HEK293 (cell line): ENCODE measurements around the gene DSCAM.

ENCODE experiments used
- ATF2 ChIP-seq: fragments of 450-650 bp; formaldehyde crosslinking; IDR thresholded peaks from 2 replicates; pipeline ENCODE4 v1.5.1; 2016; ENCODE audit warnings: missing biosample characterization, missing genetic modification characterization, low read depth
- CTCF ChIP-seq: fragments of 450-650 bp; formaldehyde crosslinking; IDR thresholded peaks from 2 replicates; pipeline ENCODE4 v1.5.1; 2016; ENCODE audit warnings: missing biosample characterization, missing genetic modification characterization
- REST ChIP-seq: fragments of 450-650 bp; formaldehyde crosslinking; IDR thresholded peaks from 2 replicates; pipeline ENCODE4 v1.5.1; 2016; ENCODE audit warnings: missing biosample characterization, missing genetic modification characterization
- ZNF16 ChIP-seq: fragments of 450-650 bp; formaldehyde crosslinking; IDR thresholded peaks from 2 replicates; pipeline ENCODE4 v1.5.1; 2016; ENCODE audit warnings: low read depth, missing biosample characterization, missing genetic modification characterization
- ZNF18 ChIP-seq: fragments of 450-650 bp; formaldehyde crosslinking; IDR thresholded peaks from 2 replicates; pipeline ENCODE4 v1.5.1; 2016; ENCODE audit warnings: missing biosample characterization, missing genetic modification characterization
- ZNF350 ChIP-seq: fragments of 450-650 bp; formaldehyde crosslinking; IDR thresholded peaks from 2 replicates; pipeline ENCODE4 v1.5.0; 2017; ENCODE audit warnings: missing biosample characterization, mild to moderate bottlenecking, missing genetic modification characterization
- ZNF398 ChIP-seq: fragments of 450-650 bp; formaldehyde crosslinking; IDR thresholded peaks from 2 replicates; pipeline ENCODE4 v1.5.1; 2017; ENCODE audit warnings: missing biosample characterization, missing genetic modification characterization
- ZNF501 ChIP-seq: fragments of 450-650 bp; formaldehyde crosslinking; IDR thresholded peaks from 2 replicates; pipeline ENCODE4 v1.5.1; 2016; ENCODE audit warnings: missing biosample characterization, missing genetic modification characterization
- ZNF521 ChIP-seq: fragments of 450-650 bp; formaldehyde crosslinking; IDR thresholded peaks from 2 replicates; pipeline ENCODE4 v1.5.1; 2017; ENCODE audit warnings: missing biosample characterization, mild to moderate bottlenecking, missing genetic modification characterization
- ZNF621 ChIP-seq: fragments of 450-650 bp; formaldehyde crosslinking; IDR thresholded peaks from 2 replicates; pipeline ENCODE4 v1.5.1; 2017; ENCODE audit warnings: missing biosample characterization, missing genetic modification characterization
- ZNF624 ChIP-seq: fragments of 450-650 bp; formaldehyde crosslinking; IDR thresholded peaks from 2 replicates; pipeline ENCODE4 v1.5.1; 2017; ENCODE audit warnings: missing biosample characterization, missing genetic modification characterization

- TF ChIP-seq ZNF624 (tag by site-specific recombination), result no peak
- TF ChIP-seq ZNF18 (tag by site-specific recombination), result no peak
- TF ChIP-seq CTCF, result no peak
- TF ChIP-seq ZNF521 (tag by site-specific recombination), result no peak
- no peak for TF ChIP-seq ATF2
- no peak for TF ChIP-seq ZNF16
- no peak for TF ChIP-seq REST
- TF ChIP-seq ZNF350, result no peak
- TF ChIP-seq ZNF621, result no peak
- TF ChIP-seq ZNF501 (tag by site-specific recombination), result no peak
- TF ChIP-seq ZNF398, result no peak
Measured at GRCh38 chr21:40187946-40188654, 658.9 kb downstream of the DSCAM start.
